Astrocyte (in vitro differentiated cells and primary cell): Measurements from ENCODE around the gene HAPSTR1. TPM values are rescaled to one million over a fixed set of nuclear protein-coding genes. Genes with fewer than 3 reads are reported as not detected.

Experiments
- DNase-seq: peaks from one replicate; pipeline ENCODE4 v3.0.0-alpha.2; 2010; ENCODE audit warnings: low read depth
- FAIRE-seq: peaks from 2 replicates; lab custom pipeline; 2011; peaks lifted over from hg19 to GRCh38; lab: Jason Lieb, UNC
- H2AFZ ChIP-seq: 2 replicates; pipeline ENCODE4 v1.6.0; 2012; ENCODE audit warnings: low read depth, low read length, inconsistent platforms
- H3K27ac ChIP-seq: 2 replicates; pipeline ENCODE4 v1.5.1; 2011; ENCODE audit warnings: low read depth, low read length, inconsistent platforms
- H3K27me3 ChIP-seq: 2 replicates; pipeline ENCODE4 v1.6.0; 2011; ENCODE audit warnings: low read length, inconsistent platforms; ENCODE audit not compliant: insufficient read depth
- H3K36me3 ChIP-seq: 2 replicates; pipeline ENCODE4 v1.5.1; 2011; ENCODE audit warnings: low read length, inconsistent platforms; ENCODE audit not compliant: insufficient read depth
- H3K4me1 ChIP-seq: 2 replicates; pipeline ENCODE4 v1.5.1; 2011; ENCODE audit warnings: low read length, inconsistent platforms; ENCODE audit not compliant: insufficient read depth
- H3K4me2 ChIP-seq: 2 replicates; pipeline ENCODE4 v1.6.0; 2012; ENCODE audit warnings: low read length, inconsistent platforms
- H3K4me3 ChIP-seq: 2 replicates; pipeline ENCODE4 v1.5.1; 2011; ENCODE audit warnings: low read depth, mild to moderate bottlenecking, low read length, inconsistent platforms; ENCODE audit not compliant: insufficient read depth
- H3K79me2 ChIP-seq: 2 replicates; pipeline ENCODE4 v1.6.0; 2012; ENCODE audit warnings: mild to moderate bottlenecking, low read length, inconsistent platforms; ENCODE audit not compliant: insufficient read depth
- H3K9ac ChIP-seq: 2 replicates; pipeline ENCODE4 v1.6.0; 2012; ENCODE audit warnings: mild to moderate bottlenecking, low read length, inconsistent platforms
- H3K9me3 ChIP-seq: 2 replicates; pipeline ENCODE4 v1.5.1; 2012; ENCODE audit warnings: low read depth, mild to moderate bottlenecking, low read length, inconsistent platforms; ENCODE audit not compliant: insufficient read depth
- H4K20me1 ChIP-seq: 2 replicates; pipeline ENCODE4 v1.6.0; 2012; ENCODE audit warnings: low read length, inconsistent platforms; ENCODE audit not compliant: insufficient read depth
- H3K27ac Mint-ChIP-seq: one replicate; pipeline ENCODE4 v1.8.0; 2021; ENCODE audit warnings: mild to moderate bottlenecking, mixed read lengths; ENCODE audit not compliant: unreplicated experiment
- H3K27me3 Mint-ChIP-seq: one replicate; pipeline ENCODE4 v1.8.0; 2021; ENCODE audit warnings: low read depth, mixed read lengths; ENCODE audit not compliant: unreplicated experiment
- H3K36me3 Mint-ChIP-seq: one replicate; pipeline ENCODE4 v1.8.0; 2021; ENCODE audit warnings: low read depth, mixed read lengths; ENCODE audit not compliant: unreplicated experiment
- H3K4me1 Mint-ChIP-seq: one replicate; pipeline ENCODE4 v1.8.0; 2021; ENCODE audit warnings: low read depth, mixed read lengths; ENCODE audit not compliant: unreplicated experiment
- H3K4me3 Mint-ChIP-seq: one replicate; pipeline ENCODE4 v1.8.0; 2021; ENCODE audit warnings: mild to moderate bottlenecking, moderate library complexity, mixed read lengths; ENCODE audit not compliant: unreplicated experiment
- H3K9me3 Mint-ChIP-seq: one replicate; pipeline ENCODE4 v1.8.0; 2021; ENCODE audit warnings: mild to moderate bottlenecking, mixed read lengths; ENCODE audit not compliant: unreplicated experiment
- EZH2 ChIP-seq: IDR thresholded peaks from 2 replicates; pipeline ENCODE4 v1.6.1; 2012; ENCODE audit warnings: mild to moderate bottlenecking, low read length, inconsistent platforms; ENCODE audit not compliant: insufficient read depth
- total RNA-seq: library from RNA; stranded (reverse); gene quantifications from 2 replicates; pipeline ENCODE4 v1.2.1, GENCODE V29; 2021
- TF ChIP-seq, protein P1 (sequence below): IDR thresholded peaks from 2 replicates; pipeline ENCODE4 v1.5.1; 2011; ENCODE audit warnings: low read depth, mild to moderate bottlenecking, inconsistent platforms, low read length, moderate library complexity; ENCODE audit not compliant: insufficient read depth

Gene HAPSTR1
- total RNA-seq, 1 donor from 2014 or later = 99.5 TPM

DNA sequence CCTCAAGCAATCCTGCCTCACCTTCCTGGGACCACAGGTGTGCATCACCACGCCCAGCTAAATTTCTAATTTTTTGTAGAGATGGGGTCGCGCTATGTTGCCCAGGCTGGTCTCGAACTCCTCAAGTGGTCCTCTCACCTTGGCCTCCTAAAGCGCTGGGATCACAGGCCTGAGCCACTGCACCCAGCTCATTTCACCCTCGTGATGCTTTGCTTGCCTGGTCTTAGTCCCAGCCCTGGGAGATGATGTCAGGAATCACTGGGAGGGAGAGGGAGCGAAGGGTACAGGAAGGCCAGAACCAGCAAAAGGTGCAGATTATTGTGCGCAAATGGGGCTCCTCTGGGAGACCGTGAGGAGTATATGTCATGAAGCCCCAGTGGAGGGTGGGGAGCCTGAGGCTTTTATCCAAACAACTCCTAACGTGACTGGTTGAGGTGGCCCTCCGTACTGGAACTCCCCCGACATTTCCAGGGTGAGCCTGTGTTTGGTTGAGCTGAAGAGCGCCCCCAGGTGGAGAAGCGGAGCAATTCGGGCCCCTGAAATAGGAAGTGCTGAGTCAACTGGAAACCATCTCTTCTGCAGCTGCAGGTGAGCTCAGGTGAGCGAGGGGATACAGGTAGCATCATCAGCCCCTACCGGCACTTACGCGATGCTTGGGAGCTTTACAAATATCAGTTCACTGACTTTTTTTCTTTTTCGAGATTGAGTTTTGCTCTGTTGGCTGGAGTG lies 41.2 kb upstream of the HAPSTR1 start:
- peaks cover 20% of the 10 kb centered on the region for H3K4me1 Mint-ChIP-seq
- Histone ChIP-seq H3K4me1 (peaks cover 34% of the 10 kb centered on the region), H4K20me1 (no peaks in the 10 kb centered on the region), H3K79me2 (no peaks in the 10 kb centered on the region), H3K27ac (peak overlapping the region; percentile 92), H3K9ac (peak overlapping the region; percentile 53), H3K4me3 (no peak overlapping the region), H3K4me2 (peak overlapping the region; percentile 74), H3K36me3 (no peaks in the 10 kb centered on the region), H2AFZ (no peak overlapping the region), H3K27me3 (no peaks in the 10 kb centered on the region), H3K9me3 (no peaks in the 10 kb centered on the region)
- no peak for FAIRE-seq
- peaks cover 3% of the 10 kb centered on the region for H3K36me3 Mint-ChIP-seq
- DNase-seq = no peak
- no peaks in the 10 kb centered on the region for H3K27me3 Mint-ChIP-seq
- H3K9me3 Mint-ChIP-seq = peaks cover 6% of the 10 kb centered on the region
- no peak for TF ChIP-seq EZH2
- TF ChIP-seq, protein P1, sequence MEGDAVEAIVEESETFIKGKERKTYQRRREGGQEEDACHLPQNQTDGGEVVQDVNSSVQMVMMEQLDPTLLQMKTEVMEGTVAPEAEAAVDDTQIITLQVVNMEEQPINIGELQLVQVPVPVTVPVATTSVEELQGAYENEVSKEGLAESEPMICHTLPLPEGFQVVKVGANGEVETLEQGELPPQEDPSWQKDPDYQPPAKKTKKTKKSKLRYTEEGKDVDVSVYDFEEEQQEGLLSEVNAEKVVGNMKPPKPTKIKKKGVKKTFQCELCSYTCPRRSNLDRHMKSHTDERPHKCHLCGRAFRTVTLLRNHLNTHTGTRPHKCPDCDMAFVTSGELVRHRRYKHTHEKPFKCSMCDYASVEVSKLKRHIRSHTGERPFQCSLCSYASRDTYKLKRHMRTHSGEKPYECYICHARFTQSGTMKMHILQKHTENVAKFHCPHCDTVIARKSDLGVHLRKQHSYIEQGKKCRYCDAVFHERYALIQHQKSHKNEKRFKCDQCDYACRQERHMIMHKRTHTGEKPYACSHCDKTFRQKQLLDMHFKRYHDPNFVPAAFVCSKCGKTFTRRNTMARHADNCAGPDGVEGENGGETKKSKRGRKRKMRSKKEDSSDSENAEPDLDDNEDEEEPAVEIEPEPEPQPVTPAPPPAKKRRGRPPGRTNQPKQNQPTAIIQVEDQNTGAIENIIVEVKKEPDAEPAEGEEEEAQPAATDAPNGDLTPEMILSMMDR = peak; percentile 43
- no peak overlapping the region for H3K4me3 Mint-ChIP-seq
- H3K27ac Mint-ChIP-seq = no peak overlapping the region

DNA sequence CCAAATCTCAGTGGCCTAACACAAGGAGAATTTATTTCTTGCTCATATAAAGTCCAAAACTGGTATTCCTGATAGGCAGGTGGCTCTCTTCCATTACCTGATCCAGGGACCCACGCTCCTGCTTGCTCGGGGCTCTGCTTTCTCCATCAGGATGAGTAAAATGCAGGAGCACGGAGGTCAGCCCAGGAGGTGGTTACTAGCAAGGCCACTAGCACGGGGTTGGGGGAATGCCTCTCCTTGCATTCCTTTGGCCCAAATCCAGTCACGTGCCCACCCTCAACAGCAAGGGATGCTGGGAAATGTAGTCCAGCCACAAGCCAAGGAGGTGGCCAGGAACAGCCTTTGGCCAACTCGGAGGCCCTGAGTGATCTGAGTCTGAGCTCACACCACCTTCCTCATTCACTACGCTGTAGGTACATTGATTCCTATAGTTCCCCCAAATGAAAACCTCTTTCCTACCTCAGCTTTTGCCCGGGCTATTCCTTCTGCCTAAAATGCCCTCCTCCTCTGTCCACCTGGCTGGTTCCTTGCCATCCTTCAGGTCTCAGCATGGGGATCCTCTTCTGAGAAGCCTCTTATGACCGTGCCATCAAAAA lies 38.3 kb upstream of the HAPSTR1 start:
- no peaks in the 10 kb centered on the region for H3K27me3 ChIP-seq
- H3K9ac ChIP-seq = no peak overlapping the region
- H2AFZ ChIP-seq = peak overlapping the region; percentile 32
- H4K20me1 ChIP-seq = no peaks in the 10 kb centered on the region
- H3K27ac Mint-ChIP-seq = peak overlapping the region; percentile 69
- no peak overlapping the region for H3K27ac ChIP-seq
- peak overlapping the region; percentile 66 for H3K4me2 ChIP-seq
- no peak for FAIRE-seq
- H3K36me3 Mint-ChIP-seq = peaks cover 2% of the 10 kb centered on the region
- H3K9me3 ChIP-seq = no peaks in the 10 kb centered on the region
- H3K4me1 Mint-ChIP-seq = peaks cover 7% of the 10 kb centered on the region
- peak; percentile 71 for DNase-seq
- H3K79me2 ChIP-seq = no peaks in the 10 kb centered on the region
- no peak overlapping the region for H3K4me3 ChIP-seq
- no peaks in the 10 kb centered on the region for H3K9me3 Mint-ChIP-seq
- no peak for TF ChIP-seq EZH2
- TF ChIP-seq, protein P1 = no peak
- no peaks in the 10 kb centered on the region for H3K36me3 ChIP-seq
- H3K4me1 ChIP-seq = peaks cover 23% of the 10 kb centered on the region
- no peaks in the 10 kb centered on the region for H3K27me3 Mint-ChIP-seq
- H3K4me3 Mint-ChIP-seq = peak overlapping the region; percentile 73

DNA sequence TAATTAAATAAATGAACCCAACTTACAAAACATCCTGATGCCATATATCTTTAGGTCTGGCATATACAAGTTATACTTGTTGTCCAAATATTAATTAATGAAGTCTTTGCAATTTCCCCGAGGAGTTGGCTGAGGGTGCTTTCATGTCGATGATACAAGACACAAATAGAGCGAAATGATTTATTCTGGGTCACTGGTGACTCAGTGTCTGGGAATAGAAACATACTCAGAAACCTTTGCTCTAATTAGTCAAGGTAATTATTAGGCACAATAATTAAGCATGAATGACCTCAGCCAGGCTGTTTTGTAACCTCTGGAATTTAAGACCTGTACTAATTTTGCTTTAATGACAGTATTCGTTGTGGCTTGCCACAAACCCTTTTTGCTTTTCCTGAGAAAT lies 37.0 kb upstream of the HAPSTR1 start:
- Mint-ChIP-seq H3K27me3 (no peaks in the 10 kb centered on the region), H3K4me1 (peaks cover under 1% of the 10 kb centered on the region), H3K36me3 (peaks cover 2% of the 10 kb centered on the region), H3K9me3 (no peaks in the 10 kb centered on the region), H3K4me3 (no peak overlapping the region), H3K27ac (no peak overlapping the region)
- Histone ChIP-seq H3K9ac (no peak overlapping the region), H3K4me1 (peaks cover 13% of the 10 kb centered on the region), H3K79me2 (no peaks in the 10 kb centered on the region), H4K20me1 (no peaks in the 10 kb centered on the region), H2AFZ (no peak overlapping the region), H3K27me3 (no peaks in the 10 kb centered on the region), H3K36me3 (no peaks in the 10 kb centered on the region), H3K9me3 (no peaks in the 10 kb centered on the region), H3K4me2 (no peak overlapping the region), H3K27ac (peak overlapping the region; percentile 29), H3K4me3 (no peak overlapping the region)
- DNase-seq (peak; percentile 56), FAIRE-seq (no peak)
- no peak for TF ChIP-seq EZH2
- TF ChIP-seq, protein P1 = no peak
